ENCODE results near the gene MFSD11. TPM values are rescaled to one million over a fixed set of nuclear protein-coding genes. Genes with fewer than 3 reads are reported as not detected.

The MFSD11 gene
- total and polyA plus RNA-seq, 2 of the 4 experiments (the other 2 are of a cell fraction) = 12.3 to 16.1 TPM

DNA sequence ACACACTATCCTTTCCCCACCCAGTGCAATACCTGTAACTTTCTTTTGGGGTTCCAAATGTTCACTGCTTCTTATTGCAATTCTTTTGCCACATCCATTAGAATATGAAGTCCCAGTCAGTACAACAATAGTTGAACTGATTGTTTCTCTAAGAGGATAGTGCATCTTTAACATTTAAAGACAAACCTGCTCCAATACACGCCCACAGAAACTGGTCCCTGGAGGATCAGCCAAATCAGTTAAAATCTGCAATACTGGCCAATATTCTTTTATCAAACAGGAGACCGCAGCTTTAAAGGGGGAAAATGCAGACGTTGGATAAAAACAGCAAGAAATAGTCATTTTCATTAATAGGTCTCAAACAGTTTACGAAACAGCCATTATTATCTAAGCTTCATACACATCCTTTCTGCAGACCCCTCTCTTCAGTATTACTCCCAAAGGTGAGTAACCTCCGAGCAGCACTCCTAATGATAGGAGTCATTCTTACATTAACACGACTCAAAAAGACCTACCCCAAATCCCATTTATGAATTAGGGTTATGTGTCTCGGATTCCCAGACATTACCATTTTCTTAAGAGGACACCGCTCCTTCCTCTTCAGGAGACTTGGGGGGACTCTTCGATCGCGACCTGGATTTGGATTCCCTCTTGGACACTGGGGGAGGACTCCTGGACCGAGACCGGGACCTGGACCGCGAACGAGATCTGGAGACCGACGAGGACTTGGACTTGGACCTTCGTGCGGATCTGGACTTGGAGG is 2.2 kb upstream of the MFSD11 start:
- Histone ChIP-seq H4K8ac (ENCODE audit: low read depth in 2 of 2, low read length in 2 of 2) (peak overlapping the region; percentile 41 to 69; a peak in 3 of 4 replicates), H3K9me1 (ENCODE audit: insufficient read depth, low read length) (no peaks in the 10 kb centered on the region), H2BK20ac (ENCODE audit: low read depth, low read length) (no peak overlapping the region), H2AFZ (replicated peaks; ENCODE audit: low read length, poor library complexity) (peak overlapping the region; percentile 78), H3K4me2 (ENCODE audit: low read depth, low read length) (peak overlapping the region; percentile 63), H4K5ac (ENCODE audit: low read depth, low read length) (peak overlapping the region; percentile 18; the same call in 1 of the 2 replicates), H3K4me1 (ENCODE audit: control insufficient read depth, insufficient read depth, low read length) (peaks cover 2% of the 10 kb centered on the region; the same call in 1 of the 2 replicates), H3K36me3 (ENCODE audit: control insufficient read depth, insufficient read depth, low read length) (peaks cover 24% of the 10 kb centered on the region), H3K27ac (ENCODE audit: insufficient read depth, low read length) (peak overlapping the region; percentile 92), H2BK5ac (ENCODE audit: low read depth, low read length, poor library complexity, severe bottlenecking) (peak overlapping the region; percentile 78), H2BK120ac (ENCODE audit: low read depth, low read length) (no peak overlapping the region), H3K9ac (ENCODE audit: low read depth, low read length) (peak overlapping the region; percentile 96), H2AK9ac (replicated peaks; ENCODE audit: low read depth, low read length, poor library complexity) (peak overlapping the region; percentile 94), H3K56ac (ENCODE audit: extremely low read depth, insufficient read depth, low read length) (peak overlapping the region; percentile 87), H3K27me3 (ENCODE audit: control insufficient read depth, insufficient read depth, low read length) (no peaks in the 10 kb centered on the region), H3K4me3 (ENCODE audit: insufficient read depth, low read depth, low read length) (peak overlapping the region; percentile 89), H3K9me3 (ENCODE audit: control insufficient read depth, insufficient read depth, low read length) (no peaks in the 10 kb centered on the region), H3K18ac (ENCODE audit: low read depth, low read length) (peak overlapping the region; percentile 50; the same call in 1 of the 2 replicates), H3K79me1 (ENCODE audit: low read depth in 1 of 2, low read length in 2 of 2) (peaks cover 18 to 33% of the 10 kb centered on the region in 2 experiments), H2BK15ac (ENCODE audit: low read depth, low read length) (no peak overlapping the region), H4K91ac (ENCODE audit: insufficient read depth, low read depth, low read length) (peak overlapping the region; percentile 53; the same call in 1 of the 2 replicates), H4K20me1 (ENCODE audit: insufficient read depth, low read length) (peaks cover 42% of the 10 kb centered on the region), H2AK5ac (ENCODE audit: low read depth, low read length) (peak overlapping the region; percentile 89), H3K14ac (replicated peaks; ENCODE audit: low read depth, low read length) (peak overlapping the region; percentile 98), H3K23ac (ENCODE audit: low read depth, low read length) (peak overlapping the region; percentile 97), H3K4ac (ENCODE audit: low read depth, low read length) (peak overlapping the region; percentile 94)
- ChIA-PET POLR2A (ENCODE audit: unreplicated experiment) (interaction anchor here (1.0 kb wide), 1 partner anchor 19 kb away, joined by 3 read pairs; no protein-coding TSS in a partner anchor), CTCF (interaction anchor here (0.6 to 0.7 kb wide), 4 partner anchors 47 to 554 kb away, joined by 3 to 6 read pairs (median 4); no protein-coding TSS in a partner anchor)
- DNase-seq (no peak), ATAC-seq (ENCODE audit: low read depth) (no peak)
- BruUV-seq (replicated peaks) = no TSS peak
- intact Hi-C loops (cut with micrococcal nuclease) = loop anchor here (1.0 to 5.0 kb wide), 2 partner anchors 8 to 322 kb away; no protein-coding TSS in a partner anchor
- 2% methylated on average over 12 of the region's 20 CpGs; no CpG with 5 or more reads in 1 of the 2 experiments for WGBS, 2 experiments (ENCODE audit: extremely low coverage in 2 of 2, insufficient read length in 1 of 2)
- dilution Hi-C loops (cut with HindIII; ENCODE audit: low sequenced_read_pairs, unreplicated experiment) = no loop called here
- in situ Hi-C loops (cut with MboI; ENCODE audit: low sequenced_read_pairs) = no loop called here
- TF ChIP-seq, protein P1, sequence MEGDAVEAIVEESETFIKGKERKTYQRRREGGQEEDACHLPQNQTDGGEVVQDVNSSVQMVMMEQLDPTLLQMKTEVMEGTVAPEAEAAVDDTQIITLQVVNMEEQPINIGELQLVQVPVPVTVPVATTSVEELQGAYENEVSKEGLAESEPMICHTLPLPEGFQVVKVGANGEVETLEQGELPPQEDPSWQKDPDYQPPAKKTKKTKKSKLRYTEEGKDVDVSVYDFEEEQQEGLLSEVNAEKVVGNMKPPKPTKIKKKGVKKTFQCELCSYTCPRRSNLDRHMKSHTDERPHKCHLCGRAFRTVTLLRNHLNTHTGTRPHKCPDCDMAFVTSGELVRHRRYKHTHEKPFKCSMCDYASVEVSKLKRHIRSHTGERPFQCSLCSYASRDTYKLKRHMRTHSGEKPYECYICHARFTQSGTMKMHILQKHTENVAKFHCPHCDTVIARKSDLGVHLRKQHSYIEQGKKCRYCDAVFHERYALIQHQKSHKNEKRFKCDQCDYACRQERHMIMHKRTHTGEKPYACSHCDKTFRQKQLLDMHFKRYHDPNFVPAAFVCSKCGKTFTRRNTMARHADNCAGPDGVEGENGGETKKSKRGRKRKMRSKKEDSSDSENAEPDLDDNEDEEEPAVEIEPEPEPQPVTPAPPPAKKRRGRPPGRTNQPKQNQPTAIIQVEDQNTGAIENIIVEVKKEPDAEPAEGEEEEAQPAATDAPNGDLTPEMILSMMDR (conservative IDR thresholded peaks at IDR 0.05; ENCODE audit: low read depth, low read length) = no peak
- no peak for TF ChIP-seq RFX5 (IDR thresholded peaks at IDR 0.05; ENCODE audit: low read depth, low read length)
- TF ChIP-seq, protein P2, sequence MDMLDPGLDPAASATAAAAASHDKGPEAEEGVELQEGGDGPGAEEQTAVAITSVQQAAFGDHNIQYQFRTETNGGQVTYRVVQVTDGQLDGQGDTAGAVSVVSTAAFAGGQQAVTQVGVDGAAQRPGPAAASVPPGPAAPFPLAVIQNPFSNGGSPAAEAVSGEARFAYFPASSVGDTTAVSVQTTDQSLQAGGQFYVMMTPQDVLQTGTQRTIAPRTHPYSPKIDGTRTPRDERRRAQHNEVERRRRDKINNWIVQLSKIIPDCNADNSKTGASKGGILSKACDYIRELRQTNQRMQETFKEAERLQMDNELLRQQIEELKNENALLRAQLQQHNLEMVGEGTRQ (IDR thresholded peaks at IDR 0.05; ENCODE audit: low read depth, low read length) = no peak
- TF ChIP-seq RCOR1 (IDR thresholded peaks at IDR 0.05; ENCODE audit: insufficient replicate concordance, low read length) = no peak
- TF ChIP-seq FOS (IDR thresholded peaks at IDR 0.05; ENCODE audit: low read depth, low read length) = no peak
- TF ChIP-seq SMC3 (IDR thresholded peaks at IDR 0.05; ENCODE audit: low read depth, low read length) = no peak
- TF ChIP-seq MAFK (IDR thresholded peaks at IDR 0.05; ENCODE audit: low read depth, low read length) = no peak
- no peak; the same call in 1 of the 2 replicates for TF ChIP-seq POLR2A (IDR thresholded peaks at IDR 0.05; ENCODE audit: low read depth, low read length)
- TF ChIP-seq, protein P3, sequence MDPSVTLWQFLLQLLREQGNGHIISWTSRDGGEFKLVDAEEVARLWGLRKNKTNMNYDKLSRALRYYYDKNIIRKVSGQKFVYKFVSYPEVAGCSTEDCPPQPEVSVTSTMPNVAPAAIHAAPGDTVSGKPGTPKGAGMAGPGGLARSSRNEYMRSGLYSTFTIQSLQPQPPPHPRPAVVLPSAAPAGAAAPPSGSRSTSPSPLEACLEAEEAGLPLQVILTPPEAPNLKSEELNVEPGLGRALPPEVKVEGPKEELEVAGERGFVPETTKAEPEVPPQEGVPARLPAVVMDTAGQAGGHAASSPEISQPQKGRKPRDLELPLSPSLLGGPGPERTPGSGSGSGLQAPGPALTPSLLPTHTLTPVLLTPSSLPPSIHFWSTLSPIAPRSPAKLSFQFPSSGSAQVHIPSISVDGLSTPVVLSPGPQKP (IDR thresholded peaks at IDR 0.05; ENCODE audit: borderline replicate concordance, low read depth, low read length) = no peak
- TF ChIP-seq RAD21 (IDR thresholded peaks at IDR 0.05; ENCODE audit: low read length) = no peak
- TF ChIP-seq MAZ (IDR thresholded peaks at IDR 0.05; ENCODE audit: borderline replicate concordance, low read depth, low read length) = no peak
- no peak for TF ChIP-seq CHD1 (IDR thresholded peaks at IDR 0.05; ENCODE audit: low read depth, low read length)
- no peak for TF ChIP-seq NFE2L2 (IDR thresholded peaks at IDR 0.05; ENCODE audit: low read depth, low read length)
- TF ChIP-seq MXI1 (IDR thresholded peaks at IDR 0.05; ENCODE audit: borderline replicate concordance, low read depth, low read length) = no peak

Data from IMR-90 (cell line).